Loucy (cell line): ENCODE measurements around the gene SEMA6B.

ENCODE experiments used
- H2AFZ ChIP-seq: fragments of 200-600 bp; sonication (generic); 2 replicates; pipeline ENCODE4 v1.6.0; 2016; ENCODE audit warnings: antibody characterized with exemption, mild to moderate bottlenecking, low read length, moderate library complexity
- H3F3A ChIP-seq: fragments of 200-600 bp; 2 replicates; pipeline ENCODE4 v1.6.0; 2016; ENCODE audit warnings: antibody characterized with exemption, low read depth, mild to moderate bottlenecking
- H3K27me3 ChIP-seq: fragments of 200-600 bp; sonication (generic); 2 replicates; pipeline ENCODE4 v1.6.1; 2014; ENCODE audit warnings: low read length, mild to moderate bottlenecking; ENCODE audit not compliant: insufficient read depth, poor library complexity, severe bottlenecking
- H3K36me3 ChIP-seq: fragments of 200-600 bp; sonication (generic); 2 replicates; pipeline ENCODE4 v1.6.1; 2016; ENCODE audit warnings: low read length; ENCODE audit not compliant: insufficient read depth
- H3K4me1 ChIP-seq: fragments of 200-600 bp; sonication (generic); 2 replicates; pipeline ENCODE4 v1.5.1; 2014; ENCODE audit warnings: low read length, mild to moderate bottlenecking; ENCODE audit not compliant: insufficient read depth, poor library complexity, severe bottlenecking
- H3K4me2 ChIP-seq: fragments of 200-600 bp; sonication (generic); 2 replicates; pipeline ENCODE4 v1.6.0; 2014; ENCODE audit warnings: antibody characterized with exemption, low read length, low read depth, mild to moderate bottlenecking; ENCODE audit not compliant: poor library complexity, severe bottlenecking
- H3K4me3 ChIP-seq: fragments of 200-600 bp; sonication (generic); 2 replicates; pipeline ENCODE4 v1.5.1; 2014; ENCODE audit warnings: low read length, mild to moderate bottlenecking, mixed read lengths; ENCODE audit not compliant: poor library complexity, severe bottlenecking
- H3K79me2 ChIP-seq: fragments of 200-600 bp; sonication (generic); 2 replicates; pipeline ENCODE4 v1.6.1; 2014; ENCODE audit warnings: low read length; ENCODE audit not compliant: insufficient read depth
- H3K9ac ChIP-seq: fragments of 200-600 bp; sonication (generic); 2 replicates; pipeline ENCODE4 v1.6.0; 2014; ENCODE audit warnings: mild to moderate bottlenecking, low read depth, low read length, moderate library complexity; ENCODE audit not compliant: poor library complexity, severe bottlenecking
- H3K9me2 ChIP-seq: fragments of 200-600 bp; sonication (generic); replicated peaks from 2 replicates; pipeline ENCODE4 v1.6.1; 2016; ENCODE audit warnings: low read depth, low read length, mixed read lengths
- H3K9me3 ChIP-seq: fragments of 200-600 bp; sonication (generic); 2 replicates; pipeline ENCODE4 v1.6.1; 2014; ENCODE audit warnings: mild to moderate bottlenecking, antibody characterized with exemption, low read length, low read depth; ENCODE audit not compliant: insufficient read depth
- H4K20me1 ChIP-seq: fragments of 200-600 bp; sonication (generic); 2 replicates; pipeline ENCODE4 v1.6.0; 2014; ENCODE audit warnings: antibody characterized with exemption, low read length, mild to moderate bottlenecking; ENCODE audit not compliant: insufficient read depth, poor library complexity, severe bottlenecking
- EZH2phosphoT487 ChIP-seq: fragments of 200-600 bp; IDR thresholded peaks from 2 replicates; pipeline ENCODE4 v1.6.1; 2018; ENCODE audit warnings: antibody characterized with exemption, mild to moderate bottlenecking, moderate library complexity, borderline replicate concordance
- TF ChIP-seq, protein P1 (sequence below): fragments of 200-600 bp; sonication (generic); conservative IDR thresholded peaks from 2 replicates; pipeline ENCODE4 v1.5.1; 2014; ENCODE audit warnings: mild to moderate bottlenecking, antibody characterized with exemption, low read length

The SEMA6B gene

DNA sequence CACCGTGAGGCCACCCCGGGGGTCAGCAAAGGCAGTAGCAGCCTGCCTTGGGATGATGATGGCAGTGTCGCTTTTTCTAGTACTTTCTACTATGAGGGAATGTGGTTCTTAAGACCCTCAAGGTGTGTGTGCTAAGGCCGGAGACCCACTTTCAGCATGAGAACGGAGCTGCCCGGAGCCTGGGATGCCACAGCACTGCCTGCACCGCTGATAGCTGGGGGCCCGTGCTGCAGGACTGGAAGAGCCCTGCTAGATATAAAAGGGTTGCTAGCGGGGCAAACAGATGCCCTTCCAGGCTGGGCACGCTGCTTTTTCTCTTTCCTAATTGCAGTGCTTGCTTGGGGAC, 55.7 kb downstream of the SEMA6B start:
- no peak overlapping the region for H3K9ac ChIP-seq
- H3K36me3 ChIP-seq, result peaks cover 11% of the 10 kb centered on the region; the same call in 1 of the 2 replicates
- TF ChIP-seq, protein P1, sequence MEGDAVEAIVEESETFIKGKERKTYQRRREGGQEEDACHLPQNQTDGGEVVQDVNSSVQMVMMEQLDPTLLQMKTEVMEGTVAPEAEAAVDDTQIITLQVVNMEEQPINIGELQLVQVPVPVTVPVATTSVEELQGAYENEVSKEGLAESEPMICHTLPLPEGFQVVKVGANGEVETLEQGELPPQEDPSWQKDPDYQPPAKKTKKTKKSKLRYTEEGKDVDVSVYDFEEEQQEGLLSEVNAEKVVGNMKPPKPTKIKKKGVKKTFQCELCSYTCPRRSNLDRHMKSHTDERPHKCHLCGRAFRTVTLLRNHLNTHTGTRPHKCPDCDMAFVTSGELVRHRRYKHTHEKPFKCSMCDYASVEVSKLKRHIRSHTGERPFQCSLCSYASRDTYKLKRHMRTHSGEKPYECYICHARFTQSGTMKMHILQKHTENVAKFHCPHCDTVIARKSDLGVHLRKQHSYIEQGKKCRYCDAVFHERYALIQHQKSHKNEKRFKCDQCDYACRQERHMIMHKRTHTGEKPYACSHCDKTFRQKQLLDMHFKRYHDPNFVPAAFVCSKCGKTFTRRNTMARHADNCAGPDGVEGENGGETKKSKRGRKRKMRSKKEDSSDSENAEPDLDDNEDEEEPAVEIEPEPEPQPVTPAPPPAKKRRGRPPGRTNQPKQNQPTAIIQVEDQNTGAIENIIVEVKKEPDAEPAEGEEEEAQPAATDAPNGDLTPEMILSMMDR, result no peak
- no peak for TF ChIP-seq EZH2phosphoT487

DNA sequence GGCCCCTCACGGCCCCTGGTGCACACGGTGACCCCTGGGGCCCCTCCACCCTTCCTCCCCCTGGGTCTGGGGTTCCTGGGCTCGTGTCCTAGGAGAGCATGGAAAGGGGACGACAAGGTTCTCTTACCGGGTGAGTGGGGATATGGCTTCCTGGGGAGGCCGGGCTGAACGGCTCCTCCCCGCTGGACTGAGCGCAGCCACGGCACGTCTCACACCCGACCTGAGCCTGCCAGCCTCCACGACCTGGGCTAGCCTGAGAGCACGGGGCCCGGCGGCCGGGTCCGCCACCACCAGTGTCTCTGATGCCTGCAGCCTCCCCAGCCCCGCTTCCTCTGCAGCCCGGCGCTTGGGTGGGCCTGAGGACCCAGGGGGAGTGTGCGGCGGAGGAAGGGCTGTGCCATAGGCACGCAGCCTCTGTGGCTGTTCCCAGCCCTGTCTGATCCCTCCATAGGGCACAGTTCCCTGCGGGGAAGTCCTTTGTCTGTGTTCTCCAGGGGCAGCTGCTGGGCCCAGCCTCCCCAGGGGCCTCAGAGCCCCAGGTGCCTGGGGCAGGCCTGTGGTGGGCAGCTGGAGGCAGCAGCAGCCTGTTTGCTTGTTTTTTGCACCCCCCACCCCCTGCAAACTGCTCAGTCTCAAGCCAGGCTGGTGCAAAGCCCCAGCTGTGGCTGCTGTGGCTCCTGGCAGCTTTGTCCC, 56.2 kb downstream of the SEMA6B start:
- H4K20me1 ChIP-seq, result no peaks in the 10 kb centered on the region

More for the DNA sequence above, 55.7 kb downstream of the SEMA6B start:
- H3K4me3 ChIP-seq, result no peak overlapping the region
- no peak overlapping the region for H3K4me2 ChIP-seq
- H3K9me3 ChIP-seq, result no peaks in the 10 kb centered on the region
- H3K9me2 ChIP-seq, result no peaks in the 10 kb centered on the region
- H3F3A ChIP-seq, result no peaks in the 10 kb centered on the region
- no peaks in the 10 kb centered on the region for H3K79me2 ChIP-seq
- H2AFZ ChIP-seq, result no peak overlapping the region
- no peaks in the 10 kb centered on the region for H4K20me1 ChIP-seq
- peaks cover 5% of the 10 kb centered on the region for H3K4me1 ChIP-seq
- no peaks in the 10 kb centered on the region for H3K27me3 ChIP-seq

DNA sequence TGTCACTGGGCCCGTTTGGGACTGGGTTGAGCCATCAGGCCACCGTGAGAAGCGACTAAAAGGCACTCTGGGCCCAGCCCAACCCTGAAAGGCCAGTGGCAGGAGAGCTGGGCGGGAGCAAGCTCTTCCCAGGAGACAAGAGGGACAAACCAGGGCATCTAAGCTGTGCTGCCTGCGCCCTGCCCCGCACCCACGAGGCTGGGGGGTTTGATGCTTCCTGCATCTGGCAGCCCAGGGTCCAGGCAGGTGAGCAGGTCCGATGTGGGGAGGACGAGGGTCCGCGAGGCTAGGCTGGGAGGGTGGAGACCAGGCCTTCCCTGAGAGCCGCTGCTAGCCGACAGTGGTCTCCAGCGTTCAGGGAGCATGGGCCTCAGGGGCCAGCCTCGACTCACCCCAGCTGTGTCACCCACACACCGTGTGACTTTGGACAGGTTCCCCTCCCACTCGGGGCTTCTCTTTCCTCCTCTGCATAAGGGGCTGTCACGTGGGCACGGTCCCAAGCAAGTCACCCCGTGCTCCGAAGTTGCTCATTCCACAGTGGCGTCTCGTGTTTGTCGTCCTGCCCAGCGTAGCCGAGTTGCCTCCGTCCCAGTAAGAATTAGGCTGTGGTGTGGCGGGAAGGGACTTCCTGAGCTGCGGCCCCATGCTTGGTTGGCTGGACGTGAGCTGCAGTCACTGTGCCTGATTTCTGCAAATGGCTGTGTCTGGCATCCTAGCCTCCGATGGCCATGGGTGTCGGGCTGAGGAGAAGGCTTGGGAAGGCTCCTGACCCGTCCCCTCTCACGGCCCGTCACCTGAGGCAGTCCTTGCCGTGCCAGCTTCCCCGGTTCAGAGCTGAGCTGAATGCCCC, 57.0 kb downstream of the SEMA6B start:
- Histone ChIP-seq H3K36me3 (peaks cover 24% of the 10 kb centered on the region; the same call in 1 of the 2 replicates), H3K9ac (no peak overlapping the region), H3K4me3 (no peak overlapping the region)

More for the DNA sequence above, 56.2 kb downstream of the SEMA6B start:
- TF ChIP-seq, protein P1, result no peak
- TF ChIP-seq EZH2phosphoT487, result no peak
- Histone ChIP-seq H3K4me3 (no peak overlapping the region), H3K4me2 (no peak overlapping the region), H3K4me1 (peaks cover 5% of the 10 kb centered on the region), H3K9me2 (no peaks in the 10 kb centered on the region), H2AFZ (no peak overlapping the region), H3K9me3 (no peaks in the 10 kb centered on the region), H3F3A (no peaks in the 10 kb centered on the region), H3K79me2 (no peaks in the 10 kb centered on the region), H3K27me3 (no peaks in the 10 kb centered on the region), H3K36me3 (peaks cover 16% of the 10 kb centered on the region; the same call in 1 of the 2 replicates), H3K9ac (no peak overlapping the region)

More for the DNA sequence above, 57.0 kb downstream of the SEMA6B start:
- Histone ChIP-seq H3K4me2 (no peak overlapping the region), H3K79me2 (no peaks in the 10 kb centered on the region), H3K4me1 (peaks cover 5% of the 10 kb centered on the region), H3F3A (no peaks in the 10 kb centered on the region), H3K9me3 (no peaks in the 10 kb centered on the region), H3K27me3 (no peaks in the 10 kb centered on the region), H3K9me2 (no peaks in the 10 kb centered on the region), H4K20me1 (no peaks in the 10 kb centered on the region), H2AFZ (no peak overlapping the region)
- no peak for TF ChIP-seq EZH2phosphoT487
- TF ChIP-seq, protein P1, result no peak
